ENCODE results near the gene COL5A2. TPM values are rescaled to one million over a fixed set of nuclear protein-coding genes. Genes with fewer than 3 reads are reported as not detected.

Gene COL5A2
- polyA plus RNA-seq, 1 donor from 2014 or later, result not detected

- Mint-ChIP-seq H3K36me3 (no peaks in the 10 kb centered on the region), H3K4me1 (no peaks in the 10 kb centered on the region), H3K27ac (no peak overlapping the region), H3K4me3 (no peak overlapping the region), H3K9me3 (no peaks in the 10 kb centered on the region), H3K27me3 (no peaks in the 10 kb centered on the region)
Observed at GRCh38 chr2:189008555-189009262, 170.9 kb downstream of the COL5A2 start.

DNA sequence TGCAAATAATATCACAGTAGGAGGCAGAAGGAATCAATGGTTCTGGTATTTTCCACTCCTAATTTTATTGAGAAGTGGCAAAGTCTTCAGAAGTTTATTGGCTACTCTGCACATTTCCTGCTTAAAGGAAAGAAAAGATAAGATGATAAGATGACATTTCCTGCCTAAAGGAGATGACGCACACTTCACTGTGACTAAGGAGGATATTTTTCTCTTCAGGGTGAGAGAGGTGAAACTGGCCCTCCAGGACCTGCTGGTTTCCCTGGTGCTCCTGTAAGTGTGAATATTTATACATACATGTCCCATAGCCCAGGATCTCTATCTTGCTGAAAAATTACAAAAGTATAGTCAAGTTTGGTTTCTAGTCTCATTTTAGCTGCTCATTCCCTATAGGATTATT lies 177.5 kb downstream of the COL5A2 start:
- H3K27ac Mint-ChIP-seq, result no peak overlapping the region
- H3K27me3 Mint-ChIP-seq, result no peaks in the 10 kb centered on the region
- peaks cover 0 to 2% (median 0%) of the 10 kb centered on the region in 3 donors for H3K9me3 Mint-ChIP-seq
- no peak overlapping the region for H3K4me3 Mint-ChIP-seq
- H3K36me3 Mint-ChIP-seq, result no peaks in the 10 kb centered on the region
- H3K4me1 Mint-ChIP-seq, result no peaks in the 10 kb centered on the region

- H3K27ac Mint-ChIP-seq, result no peak overlapping the region
- H3K27me3 Mint-ChIP-seq, result no peaks in the 10 kb centered on the region
- H3K36me3 Mint-ChIP-seq, result no peaks in the 10 kb centered on the region
- no peak overlapping the region for H3K4me3 Mint-ChIP-seq
- peaks cover 0 to 2% (median 0%) of the 10 kb centered on the region in 3 donors for H3K9me3 Mint-ChIP-seq
- H3K4me1 Mint-ChIP-seq, result no peaks in the 10 kb centered on the region
Observed at GRCh38 chr2:189000221-189000620, 179.3 kb downstream of the COL5A2 start.

DNA sequence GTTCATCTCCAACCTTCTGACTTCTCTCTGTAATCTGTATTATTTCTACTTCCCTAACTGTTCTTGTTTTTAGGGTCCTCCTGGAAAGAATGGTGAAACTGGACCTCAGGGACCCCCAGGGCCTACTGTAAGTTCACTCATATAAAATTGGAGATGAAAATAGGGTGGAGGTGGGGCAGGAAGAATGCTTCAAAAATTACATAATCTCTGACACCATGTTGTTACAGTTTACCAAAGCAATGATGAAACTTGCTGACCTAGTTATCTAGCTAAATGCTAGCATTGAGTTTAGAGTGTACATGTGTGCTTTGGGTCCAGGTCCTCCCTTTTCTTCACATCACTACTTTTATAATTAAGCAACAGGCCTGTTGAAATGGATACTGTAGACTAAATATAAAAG lies 182.3 kb downstream of the COL5A2 start:
- Mint-ChIP-seq H3K4me1 (no peaks in the 10 kb centered on the region), H3K9me3 (peaks cover 0 to 2% (median 0%) of the 10 kb centered on the region in 3 donors), H3K36me3 (no peaks in the 10 kb centered on the region), H3K27ac (no peak overlapping the region), H3K4me3 (no peak overlapping the region), H3K27me3 (no peaks in the 10 kb centered on the region)

GRCh38 chr2:188993247-188993646 lies 186.3 kb downstream of the COL5A2 start:
- no peak overlapping the region for H3K4me3 Mint-ChIP-seq
- no peaks in the 10 kb centered on the region for H3K27me3 Mint-ChIP-seq
- H3K36me3 Mint-ChIP-seq, result no peaks in the 10 kb centered on the region
- H3K4me1 Mint-ChIP-seq, result no peaks in the 10 kb centered on the region
- H3K27ac Mint-ChIP-seq, result no peak overlapping the region
- no peaks in the 10 kb centered on the region for H3K9me3 Mint-ChIP-seq

GRCh38 chr2:188986839-188987238 lies 192.7 kb downstream of the COL5A2 start:
- Mint-ChIP-seq H3K4me1 (no peaks in the 10 kb centered on the region), H3K27ac (no peak overlapping the region), H3K9me3 (no peaks in the 10 kb centered on the region), H3K36me3 (no peaks in the 10 kb centered on the region), H3K27me3 (no peaks in the 10 kb centered on the region), H3K4me3 (no peak overlapping the region)

DNA sequence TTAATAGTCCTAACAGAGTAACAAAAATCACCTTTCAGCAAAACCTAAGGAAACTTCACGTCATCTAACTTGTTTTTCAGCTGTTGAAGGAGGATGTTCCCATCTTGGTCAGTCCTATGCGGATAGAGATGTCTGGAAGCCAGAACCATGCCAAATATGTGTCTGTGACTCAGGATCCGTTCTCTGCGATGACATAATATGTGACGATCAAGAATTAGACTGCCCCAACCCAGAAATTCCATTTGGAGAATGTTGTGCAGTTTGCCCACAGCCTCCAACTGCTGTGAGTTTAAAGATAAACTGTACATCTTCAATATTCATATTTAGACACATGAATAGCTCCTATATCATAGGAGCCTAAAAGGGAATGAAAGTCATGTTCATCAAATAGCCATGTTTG lies 194.9 kb downstream of the COL5A2 start:
- no peak overlapping the region for H3K4me3 Mint-ChIP-seq
- no peaks in the 10 kb centered on the region for H3K27me3 Mint-ChIP-seq
- no peaks in the 10 kb centered on the region for H3K36me3 Mint-ChIP-seq
- no peak overlapping the region for H3K27ac Mint-ChIP-seq
- no peaks in the 10 kb centered on the region for H3K9me3 Mint-ChIP-seq
- no peaks in the 10 kb centered on the region for H3K4me1 Mint-ChIP-seq

- H3K9me3 Mint-ChIP-seq, result no peaks in the 10 kb centered on the region
- H3K4me3 Mint-ChIP-seq, result no peak overlapping the region
- H3K27ac Mint-ChIP-seq, result no peak overlapping the region
- H3K27me3 Mint-ChIP-seq, result no peaks in the 10 kb centered on the region
- no peaks in the 10 kb centered on the region for H3K36me3 Mint-ChIP-seq
- no peaks in the 10 kb centered on the region for H3K4me1 Mint-ChIP-seq
Observed at GRCh38 chr2:188984065-188984491, 195.5 kb downstream of the COL5A2 start.

DNA sequence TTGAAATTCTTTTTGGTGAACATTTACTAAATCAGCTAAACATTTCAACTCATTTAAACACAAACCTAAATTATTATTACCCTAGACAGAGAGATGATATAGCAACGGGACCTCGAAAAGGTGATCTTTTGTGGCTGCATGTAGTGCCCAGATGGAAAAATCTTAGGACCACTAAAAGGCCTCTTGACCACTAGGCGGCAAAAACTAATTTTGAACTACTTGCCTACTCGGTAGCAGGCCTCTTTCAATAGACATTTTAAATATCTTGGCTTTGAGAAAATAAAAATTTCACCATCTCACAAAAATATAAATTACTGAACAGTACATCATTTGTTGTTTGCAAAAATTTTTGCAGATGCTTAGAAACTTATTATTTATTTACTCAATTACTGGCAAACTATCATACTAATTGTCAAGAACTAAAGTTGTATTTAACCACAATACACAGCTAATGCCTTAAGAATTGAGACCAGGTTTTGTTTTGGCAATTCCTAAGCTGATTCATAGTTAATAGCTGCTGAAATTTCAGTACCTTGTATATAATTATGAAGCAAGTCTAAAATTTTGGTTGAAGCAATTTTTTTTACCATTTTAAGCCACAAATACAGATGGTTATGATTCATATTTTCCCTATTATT lies 196.0 kb downstream of the COL5A2 start:
- Mint-ChIP-seq H3K36me3 (no peaks in the 10 kb centered on the region), H3K4me1 (no peaks in the 10 kb centered on the region), H3K27me3 (no peaks in the 10 kb centered on the region), H3K4me3 (no peak overlapping the region), H3K27ac (no peak overlapping the region), H3K9me3 (no peaks in the 10 kb centered on the region)

Other genes with a start within 250 kb of the COL5A2 start
- not detected for gene COL3A1, start 205.4 kb downstream of the COL5A2 start, polyA plus RNA-seq

All from IgD-negative memory B cell (primary cell).